Astrocyte of the cerebellum (primary cell): Measurements from ENCODE around the gene PATL1.

Experiments used
- DNase-seq: peaks from one replicate; pipeline ENCODE4 v3.0.0-alpha.2; 2011; ENCODE audit warnings: low read depth
- H3K4me3 ChIP-seq: 2 replicates; pipeline ENCODE4 v1.5.1; 2011; ENCODE audit warnings: mild to moderate bottlenecking, low read depth, low read length, moderate library complexity
- CTCF ChIP-seq: IDR thresholded peaks from 2 replicates; pipeline ENCODE4 v1.5.1; 2012; ENCODE audit warnings: low read length, low read depth, moderate library complexity, mild to moderate bottlenecking; ENCODE audit errors: missing control alignments
- in situ Hi-C: cut with HindIII; loops from 2 replicates; pipeline ENCODE4 v1.10.0; 2017; ENCODE audit warnings: low sequenced_read_pairs

Gene PATL1

DNA sequence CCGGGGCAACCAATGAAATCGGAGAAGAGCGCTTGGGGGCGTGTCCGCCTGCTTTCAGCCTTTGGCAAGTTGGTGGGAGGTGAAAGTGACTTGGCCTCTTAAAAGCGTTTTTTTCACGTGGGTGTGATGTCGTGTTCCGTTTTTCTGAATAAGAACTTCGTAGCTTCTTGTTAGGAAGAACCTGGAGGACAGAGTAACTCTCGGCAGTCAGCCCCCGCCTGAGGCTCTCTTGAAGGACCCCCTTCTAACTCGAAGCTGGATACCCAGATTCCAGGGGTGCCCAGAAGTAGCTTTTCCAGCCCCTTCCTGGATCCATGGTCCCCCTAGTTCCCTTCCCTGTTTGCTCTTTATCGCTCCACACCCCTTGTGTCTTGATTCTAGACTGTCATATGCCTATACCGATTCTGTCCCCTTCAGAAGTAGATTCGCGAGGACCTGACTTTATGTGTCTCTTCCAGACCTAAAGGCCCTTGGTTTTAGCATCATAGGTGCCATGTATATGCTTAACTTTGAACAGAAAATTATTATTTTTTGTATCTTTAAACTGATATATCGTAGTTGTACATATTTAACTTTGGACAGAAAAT lies 52.3 kb downstream of the PATL1 start:
- DNase-seq = no peak
- no peak for TF ChIP-seq CTCF
- in situ Hi-C loops = no loop called here
- peak overlapping the region; percentile 38 for H3K4me3 ChIP-seq

- in situ Hi-C loops = no loop called here
- peak within 1 kb of the TSS; percentile 82 for H3K4me3 ChIP-seq
- no peak for TF ChIP-seq CTCF
- peak; percentile 100 for DNase-seq
These were observed 53.0 kb downstream of the PATL1 start, which contains the start of gene OSBP for GRCh38 chr11:59615637-59616395. TSS of gene OSBP (minus strand) at chr11:59615774. CDS start at chr11:59615664, 110 bp downstream.

DNA sequence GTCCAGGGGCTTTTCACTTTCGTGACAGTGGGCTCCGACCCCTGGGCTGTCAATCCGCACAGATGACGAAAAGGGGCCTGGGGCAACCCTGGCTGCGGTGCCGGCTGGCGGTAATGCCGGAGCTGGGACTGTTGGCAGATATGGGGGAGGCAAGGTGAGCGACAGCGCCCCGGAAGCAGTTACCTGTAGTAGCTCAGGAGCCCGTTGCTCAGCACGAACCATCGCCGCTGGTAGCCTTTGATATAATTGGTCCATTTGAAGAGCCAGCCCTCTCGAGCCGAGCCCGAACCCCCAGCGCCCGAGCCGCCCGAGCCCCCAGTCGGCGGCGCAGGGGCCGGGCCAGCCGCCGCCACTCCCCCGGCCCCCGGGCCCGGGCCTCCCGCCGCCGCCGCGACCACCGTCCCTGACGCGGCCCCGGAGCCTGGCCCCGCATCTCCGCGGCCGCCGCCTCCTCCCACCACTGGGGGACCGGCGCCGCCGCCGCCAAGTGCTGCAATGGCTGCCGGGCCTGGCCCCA lies 53.7 kb downstream of the PATL1 start:
- in situ Hi-C loops = no loop called here
- peak overlapping the region; percentile 82 for H3K4me3 ChIP-seq
- no peak for TF ChIP-seq CTCF
- DNase-seq = no peak

- no peak for TF ChIP-seq CTCF
- peak overlapping the region; percentile 82 for H3K4me3 ChIP-seq
- in situ Hi-C loops = no loop called here
- DNase-seq = no peak
These were observed 54.3 kb downstream of the PATL1 start for GRCh38 chr11:59614277-59615119.

DNA sequence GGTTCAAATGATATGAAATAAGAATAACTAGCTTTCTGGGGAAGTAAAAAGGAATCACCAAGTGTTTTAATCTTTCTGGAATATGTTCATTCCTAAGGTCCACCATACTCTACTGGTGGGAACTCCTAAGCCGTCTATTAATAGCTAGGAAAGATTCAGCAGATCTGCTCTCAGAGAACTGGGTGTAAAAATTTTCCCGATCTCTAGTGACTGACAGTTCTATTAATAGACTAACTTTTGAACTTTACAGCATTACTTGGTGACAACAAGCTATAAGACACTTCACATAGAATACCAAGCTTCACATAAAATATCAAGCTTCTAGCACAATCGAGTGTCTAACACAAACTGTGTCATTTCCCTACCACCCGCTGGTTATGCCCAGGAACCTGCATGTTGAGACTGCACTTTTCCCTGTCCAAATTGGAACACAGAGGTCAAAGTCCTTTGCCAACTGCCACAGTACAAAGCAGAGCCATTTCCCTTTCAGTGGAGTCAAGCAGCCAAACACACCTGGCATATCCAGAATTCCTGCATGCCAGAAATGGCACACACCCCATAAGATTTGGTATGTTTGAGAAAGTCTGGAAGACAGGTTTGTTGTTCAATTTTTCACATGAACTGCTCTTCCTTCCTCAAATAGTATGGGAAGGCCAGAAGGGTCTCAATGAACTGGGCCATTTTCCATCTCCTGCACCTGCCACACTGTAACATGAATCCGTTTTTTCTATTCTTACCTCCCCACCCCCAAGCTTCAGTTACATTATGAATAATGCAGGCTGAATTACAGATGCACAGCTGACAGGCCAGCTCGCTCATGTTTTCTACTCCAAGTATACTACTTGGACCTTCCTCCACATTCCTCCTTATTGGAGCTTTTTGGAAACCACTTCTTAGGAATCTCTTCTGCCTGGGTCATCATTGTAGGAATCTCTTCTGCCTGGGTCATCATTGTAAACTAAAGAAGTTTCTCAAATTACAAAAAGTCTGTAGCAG lies 57.0 kb downstream of the PATL1 start:
- TF ChIP-seq CTCF = no peak
- no peak overlapping the region for H3K4me3 ChIP-seq
- in situ Hi-C loops = no loop called here
- DNase-seq = no peak
